ENCODE data around the gene WDFY2. TPM values are rescaled to one million over a fixed set of nuclear protein-coding genes. Genes with fewer than 3 reads are reported as not detected.

WDFY2 gene
- total RNA-seq, 1 donor from 2014 or later = 43.0 TPM

DNA sequence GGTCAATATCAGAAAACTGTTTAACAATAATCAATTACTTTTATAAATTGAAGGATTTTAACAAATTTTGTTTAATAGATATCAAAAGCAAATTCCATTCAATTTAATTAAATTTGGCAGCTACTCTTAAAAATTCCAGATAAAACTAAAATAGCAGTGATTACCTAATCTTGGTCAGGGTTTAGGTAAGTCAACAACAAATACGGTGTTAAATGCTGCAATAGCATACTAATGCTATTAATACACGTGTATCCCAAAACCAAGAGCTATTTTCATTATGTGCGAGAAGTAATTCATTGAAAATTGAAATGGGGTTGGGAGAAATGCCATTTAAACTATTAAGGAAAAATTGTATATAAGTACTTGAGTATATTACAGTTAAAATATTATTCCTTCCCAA is 114.1 kb downstream of the WDFY2 start:
- no peak for TF ChIP-seq CTCF (IDR thresholded peaks at IDR 0.05; ENCODE audit: partially characterized antibody, unreplicated experiment)
- no peak for DNase-seq
- peaks cover 5% of the 10 kb centered on the region for H3K4me1 Mint-ChIP-seq (ENCODE audit: low read depth, unreplicated experiment)
- no peak overlapping the region for H3K27ac Mint-ChIP-seq (ENCODE audit: unreplicated experiment)
- no peaks in the 10 kb centered on the region for H3K9me3 Mint-ChIP-seq (ENCODE audit: unreplicated experiment)
- H3K27me3 Mint-ChIP-seq (ENCODE audit: unreplicated experiment) = peaks cover 3% of the 10 kb centered on the region
- no peaks in the 10 kb centered on the region for H3K36me3 Mint-ChIP-seq (ENCODE audit: unreplicated experiment)
- no peak overlapping the region for H3K4me3 Mint-ChIP-seq (ENCODE audit: unreplicated experiment)

DNA sequence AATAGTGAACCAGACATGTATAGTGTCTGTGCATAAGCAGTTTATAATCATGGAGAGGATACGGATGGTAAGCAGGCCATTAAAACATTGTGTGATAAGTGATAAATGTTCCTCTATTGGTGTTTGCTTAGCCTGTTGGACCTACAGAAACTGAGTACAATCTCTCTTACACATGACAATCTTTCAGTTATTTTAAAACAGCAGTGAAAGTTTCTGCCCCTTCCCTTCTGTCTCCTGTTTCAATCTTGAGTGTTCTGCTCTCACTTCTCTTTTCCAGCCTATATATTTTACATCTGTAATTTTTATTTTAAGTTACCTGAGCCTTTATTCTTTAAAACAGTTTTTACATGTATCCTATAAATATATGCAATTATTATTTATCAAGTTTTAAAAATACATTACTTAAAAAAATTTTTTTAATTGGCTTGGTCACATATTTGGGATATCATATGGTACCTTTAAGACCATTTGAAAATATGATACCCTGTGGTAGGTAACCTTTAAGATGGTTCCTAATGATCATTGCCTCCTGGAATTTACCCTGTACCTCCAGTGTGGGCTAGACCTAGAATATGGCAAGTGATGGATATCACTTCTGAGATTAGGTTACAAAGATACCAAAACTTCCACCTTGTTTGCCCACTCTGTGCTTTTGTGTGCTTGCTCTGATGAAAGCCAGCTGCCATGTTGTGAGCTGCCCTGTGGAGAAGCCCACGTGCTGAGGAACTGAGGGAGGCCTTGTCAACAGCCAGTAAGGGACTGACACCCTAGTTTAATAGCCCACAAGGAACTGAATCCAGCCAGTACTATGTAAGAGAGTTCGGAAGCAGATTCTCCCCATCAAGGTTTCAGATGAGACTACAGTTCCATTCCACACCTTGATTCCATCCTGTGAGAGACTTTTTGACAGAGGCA is 120.4 kb downstream of the WDFY2 start:
- no peak for TF ChIP-seq CTCF (IDR thresholded peaks at IDR 0.05; ENCODE audit: partially characterized antibody, unreplicated experiment)
- Mint-ChIP-seq H3K27me3 (ENCODE audit: unreplicated experiment) (no peaks in the 10 kb centered on the region), H3K4me3 (ENCODE audit: unreplicated experiment) (no peak overlapping the region), H3K4me1 (ENCODE audit: low read depth, unreplicated experiment) (no peaks in the 10 kb centered on the region), H3K9me3 (ENCODE audit: unreplicated experiment) (no peaks in the 10 kb centered on the region), H3K36me3 (ENCODE audit: unreplicated experiment) (no peaks in the 10 kb centered on the region), H3K27ac (ENCODE audit: unreplicated experiment) (no peak overlapping the region)
- DNase-seq = no peak

GRCh38 chr13:51707461-51707860 is 123.2 kb downstream of the WDFY2 start:
- no peaks in the 10 kb centered on the region for H3K4me1 Mint-ChIP-seq (ENCODE audit: low read depth, unreplicated experiment)
- no peak for DNase-seq
- no peak for TF ChIP-seq CTCF (IDR thresholded peaks at IDR 0.05; ENCODE audit: partially characterized antibody, unreplicated experiment)

DNA sequence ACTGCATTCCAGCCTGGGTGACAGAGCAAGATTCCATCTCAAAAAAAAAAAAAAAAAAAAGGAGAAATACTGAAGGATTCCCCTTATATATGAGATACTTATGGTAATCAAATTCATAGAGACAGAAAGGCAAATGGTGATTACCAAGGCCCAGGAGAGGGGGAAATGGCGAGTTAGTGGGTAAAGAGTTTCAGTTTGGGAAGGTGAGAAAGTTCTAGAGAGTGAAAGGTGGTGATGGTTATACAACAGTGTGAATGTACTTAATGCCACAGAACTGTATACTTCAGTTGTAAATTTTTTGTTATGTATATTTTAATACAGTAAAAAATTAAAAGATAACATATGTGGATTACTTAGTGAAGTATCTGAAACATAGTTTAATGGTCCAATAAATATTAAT is 129.5 kb downstream of the WDFY2 start:
- H3K4me3 Mint-ChIP-seq (ENCODE audit: unreplicated experiment) = no peak overlapping the region
- H3K36me3 Mint-ChIP-seq (ENCODE audit: unreplicated experiment) = peaks cover 4% of the 10 kb centered on the region
- peaks cover 4% of the 10 kb centered on the region for H3K9me3 Mint-ChIP-seq (ENCODE audit: unreplicated experiment)
- H3K27me3 Mint-ChIP-seq (ENCODE audit: unreplicated experiment) = peaks cover 4% of the 10 kb centered on the region
- TF ChIP-seq CTCF (IDR thresholded peaks at IDR 0.05; ENCODE audit: partially characterized antibody, unreplicated experiment) = no peak
- H3K4me1 Mint-ChIP-seq (ENCODE audit: low read depth, unreplicated experiment) = peaks cover 17% of the 10 kb centered on the region
- DNase-seq = no peak
- H3K27ac Mint-ChIP-seq (ENCODE audit: unreplicated experiment) = no peak overlapping the region

More at GRCh38 chr13:51707461-51707860, 123.2 kb downstream of the WDFY2 start:
- Mint-ChIP-seq H3K4me3 (ENCODE audit: unreplicated experiment) (no peak overlapping the region), H3K9me3 (ENCODE audit: unreplicated experiment) (no peaks in the 10 kb centered on the region), H3K27ac (ENCODE audit: unreplicated experiment) (no peak overlapping the region), H3K36me3 (ENCODE audit: unreplicated experiment) (no peaks in the 10 kb centered on the region), H3K27me3 (ENCODE audit: unreplicated experiment) (no peaks in the 10 kb centered on the region)

GRCh38 chr13:51714663-51715168 is 130.5 kb downstream of the WDFY2 start:
- no peak for TF ChIP-seq CTCF (IDR thresholded peaks at IDR 0.05; ENCODE audit: partially characterized antibody, unreplicated experiment)
- peaks cover 4% of the 10 kb centered on the region for H3K36me3 Mint-ChIP-seq (ENCODE audit: unreplicated experiment)
- no peak for DNase-seq
- H3K4me3 Mint-ChIP-seq (ENCODE audit: unreplicated experiment) = no peak overlapping the region
- peaks cover 4% of the 10 kb centered on the region for H3K9me3 Mint-ChIP-seq (ENCODE audit: unreplicated experiment)
- H3K4me1 Mint-ChIP-seq (ENCODE audit: low read depth, unreplicated experiment) = peaks cover 19% of the 10 kb centered on the region
- peaks cover 4% of the 10 kb centered on the region for H3K27me3 Mint-ChIP-seq (ENCODE audit: unreplicated experiment)
- no peak overlapping the region for H3K27ac Mint-ChIP-seq (ENCODE audit: unreplicated experiment)

Data from glutamatergic neuron (in vitro differentiated cells).